ENCODE data around the gene DCC.

The DCC gene

GRCh38 chr18:53033128-53033527 lies 693.1 kb downstream of the DCC start:
- DNase-seq (ENCODE audit: low read depth in 2 of 2) = no peak

GRCh38 chr18:53038608-53039007 lies 698.6 kb downstream of the DCC start:
- no peak for DNase-seq (ENCODE audit: low read depth in 2 of 2)

- DNase-seq (ENCODE audit: low read depth in 2 of 2) = no peak
Measured at GRCh38 chr18:53040286-53040685, 700.3 kb downstream of the DCC start.

- no peak for DNase-seq (ENCODE audit: low read depth in 2 of 2)
Measured at GRCh38 chr18:53056064-53056463, 716.1 kb downstream of the DCC start.

- no peak for DNase-seq (ENCODE audit: low read depth in 2 of 2)
Measured at GRCh38 chr18:53070788-53071187, 730.8 kb downstream of the DCC start.

- DNase-seq (ENCODE audit: low read depth in 2 of 2) = no peak
Measured at GRCh38 chr18:53080687-53081086, 740.7 kb downstream of the DCC start.

- DNase-seq (ENCODE audit: low read depth in 2 of 2) = no peak
Measured at GRCh38 chr18:53093636-53094035, 753.6 kb downstream of the DCC start.

- no peak for DNase-seq (ENCODE audit: low read depth in 2 of 2)
Measured at GRCh38 chr18:53101536-53102105, 761.6 kb downstream of the DCC start.

GRCh38 chr18:53114441-53114840 lies 774.4 kb downstream of the DCC start:
- no peak for DNase-seq (ENCODE audit: low read depth in 2 of 2)

- no peak for DNase-seq (ENCODE audit: low read depth in 2 of 2)
Measured at GRCh38 chr18:53115876-53116585, 776.0 kb downstream of the DCC start.

- DNase-seq (ENCODE audit: low read depth in 2 of 2) = no peak
Measured at GRCh38 chr18:53117851-53118250, 777.9 kb downstream of the DCC start.

- DNase-seq (ENCODE audit: low read depth in 2 of 2) = no peak
Measured at GRCh38 chr18:53126210-53126609, 786.2 kb downstream of the DCC start.

GRCh38 chr18:53131001-53131400 lies 791.0 kb downstream of the DCC start:
- DNase-seq (ENCODE audit: low read depth in 2 of 2) = no peak

- no peak for DNase-seq (ENCODE audit: low read depth in 2 of 2)
Measured at GRCh38 chr18:53134711-53135110, 794.7 kb downstream of the DCC start.

GRCh38 chr18:53135654-53136053 lies 795.7 kb downstream of the DCC start:
- no peak for DNase-seq (ENCODE audit: low read depth in 2 of 2)

- DNase-seq (ENCODE audit: low read depth in 2 of 2) = no peak
Measured at GRCh38 chr18:53139746-53140500, 799.9 kb downstream of the DCC start.

GRCh38 chr18:53142005-53142404 lies 802.0 kb downstream of the DCC start:
- no peak for DNase-seq (ENCODE audit: low read depth in 2 of 2)

- DNase-seq (ENCODE audit: low read depth in 2 of 2) = no peak
Measured at GRCh38 chr18:53147472-53147871, 807.5 kb downstream of the DCC start.

- no peak for DNase-seq (ENCODE audit: low read depth in 2 of 2)
Measured at GRCh38 chr18:53148123-53148522, 808.1 kb downstream of the DCC start.

- DNase-seq (ENCODE audit: low read depth in 2 of 2) = no peak
Measured at GRCh38 chr18:53152476-53152875, 812.5 kb downstream of the DCC start.

GRCh38 chr18:53153281-53153680 lies 813.3 kb downstream of the DCC start:
- no peak for DNase-seq (ENCODE audit: low read depth in 2 of 2)

GRCh38 chr18:53153800-53154199 lies 813.8 kb downstream of the DCC start:
- no peak for DNase-seq (ENCODE audit: low read depth in 2 of 2)

- DNase-seq (ENCODE audit: low read depth in 2 of 2) = no peak
Measured at GRCh38 chr18:53165770-53166169, 825.8 kb downstream of the DCC start.

All from stimulated activated CD8-positive, alpha-beta memory T cell treated with anti-CD3 and anti-CD28 coated beads, Interleukin-7, amount 100 ng/mL, for 4 hours (primary cell).